ENCODE results near the gene DLG2.

Gene DLG2

GRCh38 chr11:83697518-83697917 is 1929.6 kb downstream of the DLG2 start:
- no peaks in the 10 kb centered on the region for H3K9me2 ChIP-seq (ENCODE audit: low read depth, low read length)
- no peaks in the 10 kb centered on the region for H3K4me1 ChIP-seq (ENCODE audit: insufficient read depth, low read length, severe bottlenecking)
- TF ChIP-seq CTCF (IDR thresholded peaks at IDR 0.05; ENCODE audit: low read length), result no peak
- TF ChIP-seq EZH2 (IDR thresholded peaks at IDR 0.05; ENCODE audit: borderline replicate concordance, low read length), result no peak
- no peak overlapping the region for H3K27ac ChIP-seq (ENCODE audit: low read depth, low read length, poor library complexity, severe bottlenecking)
- H3K4me2 ChIP-seq (ENCODE audit: low read length), result no peak overlapping the region
- no peaks in the 10 kb centered on the region for H3K9me3 ChIP-seq (ENCODE audit: low read length)
- no peaks in the 10 kb centered on the region for H3K79me2 ChIP-seq (ENCODE audit: insufficient read depth, low read length)
- no peaks in the 10 kb centered on the region for H3K36me3 ChIP-seq (ENCODE audit: insufficient read depth, low read length)
- H3K27me3 ChIP-seq (ENCODE audit: insufficient read depth, low read length), result no peaks in the 10 kb centered on the region
- no peak overlapping the region for H3K4me3 ChIP-seq (ENCODE audit: low read depth, low read length, poor library complexity, severe bottlenecking)
- no peaks in the 10 kb centered on the region for H3F3A ChIP-seq (ENCODE audit: insufficient read depth, low read length)
- H4K20me1 ChIP-seq (ENCODE audit: insufficient read depth, low read length), result no peaks in the 10 kb centered on the region
- H2AFZ ChIP-seq (ENCODE audit: low read length), result no peak overlapping the region
- H3K9ac ChIP-seq (ENCODE audit: low read length), result no peak overlapping the region

- Histone ChIP-seq H3K9me3 (ENCODE audit: low read length) (no peaks in the 10 kb centered on the region), H3K9ac (ENCODE audit: low read length) (no peak overlapping the region), H3K27ac (ENCODE audit: low read depth, low read length, poor library complexity, severe bottlenecking) (no peak overlapping the region), H3K4me1 (ENCODE audit: insufficient read depth, low read length, severe bottlenecking) (no peaks in the 10 kb centered on the region), H4K20me1 (ENCODE audit: insufficient read depth, low read length) (no peaks in the 10 kb centered on the region), H2AFZ (ENCODE audit: low read length) (no peak overlapping the region), H3K27me3 (ENCODE audit: insufficient read depth, low read length) (no peaks in the 10 kb centered on the region), H3K9me2 (ENCODE audit: low read depth, low read length) (no peaks in the 10 kb centered on the region), H3K4me3 (ENCODE audit: low read depth, low read length, poor library complexity, severe bottlenecking) (no peak overlapping the region), H3K36me3 (ENCODE audit: insufficient read depth, low read length) (no peaks in the 10 kb centered on the region), H3F3A (ENCODE audit: insufficient read depth, low read length) (no peaks in the 10 kb centered on the region), H3K79me2 (ENCODE audit: insufficient read depth, low read length) (no peaks in the 10 kb centered on the region), H3K4me2 (ENCODE audit: low read length) (no peak overlapping the region)
- no peak for TF ChIP-seq EZH2 (IDR thresholded peaks at IDR 0.05; ENCODE audit: borderline replicate concordance, low read length)
- TF ChIP-seq CTCF (IDR thresholded peaks at IDR 0.05; ENCODE audit: low read length), result no peak
Measured at GRCh38 chr11:83695046-83695445, 1932.1 kb downstream of the DLG2 start.

- H2AFZ ChIP-seq (ENCODE audit: low read length), result no peak overlapping the region
- no peaks in the 10 kb centered on the region for H3F3A ChIP-seq (ENCODE audit: insufficient read depth, low read length)
- H3K9me2 ChIP-seq (ENCODE audit: low read depth, low read length), result no peaks in the 10 kb centered on the region
- H3K36me3 ChIP-seq (ENCODE audit: insufficient read depth, low read length), result no peaks in the 10 kb centered on the region
- H3K9me3 ChIP-seq (ENCODE audit: low read length), result no peaks in the 10 kb centered on the region
- H3K27ac ChIP-seq (ENCODE audit: low read depth, low read length, poor library complexity, severe bottlenecking), result no peak overlapping the region
- no peaks in the 10 kb centered on the region for H3K79me2 ChIP-seq (ENCODE audit: insufficient read depth, low read length)
- H3K9ac ChIP-seq (ENCODE audit: low read length), result no peak overlapping the region
- H3K4me2 ChIP-seq (ENCODE audit: low read length), result no peak overlapping the region
- H3K4me1 ChIP-seq (ENCODE audit: insufficient read depth, low read length, severe bottlenecking), result no peaks in the 10 kb centered on the region
- TF ChIP-seq EZH2 (IDR thresholded peaks at IDR 0.05; ENCODE audit: borderline replicate concordance, low read length) (no peak), CTCF (IDR thresholded peaks at IDR 0.05; ENCODE audit: low read length) (no peak)
- H4K20me1 ChIP-seq (ENCODE audit: insufficient read depth, low read length), result no peaks in the 10 kb centered on the region
- H3K27me3 ChIP-seq (ENCODE audit: insufficient read depth, low read length), result no peaks in the 10 kb centered on the region
- H3K4me3 ChIP-seq (ENCODE audit: low read depth, low read length, poor library complexity, severe bottlenecking), result no peak overlapping the region
Measured at GRCh38 chr11:83694191-83694910, 1932.8 kb downstream of the DLG2 start.

All from OCI-LY1 (cell line).